NCI-H526 (cell line): Measurements from ENCODE around the gene EPC1.
"Not testable (repeated sequence)": the region's sequence is repeated elsewhere in the genome, so short reads cannot be mapped to it uniquely, and the experiment has no call there.

Experiments
- DNase-seq, 2 experiments: peaks; one replicate each; lab custom pipeline; 2025; lab: John Stamatoyannopoulos, UW

EPC1 gene

DNA sequence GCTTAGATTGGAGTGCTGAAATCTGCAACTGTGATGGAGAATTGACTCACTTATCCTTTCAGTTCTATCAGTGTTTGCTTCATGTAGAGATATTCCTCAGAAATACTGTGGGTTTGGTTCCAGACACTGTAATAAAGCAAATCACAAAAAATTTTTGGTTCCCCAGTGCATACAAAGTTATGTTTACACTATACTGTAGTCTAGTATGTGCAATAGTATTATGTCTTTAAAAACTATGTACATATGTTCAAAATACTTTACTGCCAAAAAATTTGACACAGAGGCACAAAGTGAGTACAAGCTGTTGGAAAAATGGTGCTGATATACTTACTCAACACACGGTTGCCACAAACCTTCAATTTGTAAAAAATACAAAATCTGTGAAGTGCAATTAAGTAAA, 112.5 kb downstream of the EPC1 start:
- no peak for DNase-seq

DNA sequence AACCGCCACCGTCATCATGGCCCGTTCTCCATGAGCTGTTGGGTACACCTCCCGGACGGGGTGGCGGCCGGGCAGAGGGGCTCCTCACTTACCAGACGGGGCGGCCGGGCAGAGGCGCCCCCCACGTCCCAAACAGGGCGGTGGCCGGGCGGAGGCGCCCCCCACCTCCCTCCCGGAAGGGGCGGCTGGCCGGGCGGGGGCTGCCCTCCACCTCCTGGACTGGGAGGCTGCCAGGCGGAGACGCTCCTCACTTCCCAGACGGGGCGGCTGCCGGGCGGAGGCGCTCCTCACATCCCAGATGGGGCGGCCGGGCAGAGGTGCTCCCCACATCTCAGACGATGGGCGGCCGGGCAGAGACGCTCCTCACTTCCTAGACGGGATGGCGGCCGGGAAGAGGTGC, 113.6 kb downstream of the EPC1 start:
- not testable (repeated sequence) for DNase-seq

DNA sequence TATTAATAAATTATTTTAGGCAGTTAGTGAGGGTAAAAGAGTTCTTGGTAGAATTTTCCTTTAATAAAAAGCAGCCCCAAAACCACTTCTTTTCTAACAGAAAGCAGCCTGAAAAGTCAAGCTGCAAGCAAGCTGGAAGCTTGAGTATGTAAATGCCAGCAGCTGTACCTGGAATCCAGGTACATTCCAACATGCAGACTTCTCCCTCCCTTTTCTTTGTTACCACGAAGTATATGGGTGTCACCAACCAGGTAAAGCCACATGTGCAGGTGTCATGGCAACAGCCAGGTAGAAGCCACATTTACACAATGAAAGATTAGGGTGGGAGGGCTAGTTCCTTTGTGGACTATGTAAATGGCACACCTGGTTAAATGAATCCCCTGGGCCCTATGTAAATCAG, 114.6 kb downstream of the EPC1 start:
- DNase-seq: peak; percentile 84 to 85

DNA sequence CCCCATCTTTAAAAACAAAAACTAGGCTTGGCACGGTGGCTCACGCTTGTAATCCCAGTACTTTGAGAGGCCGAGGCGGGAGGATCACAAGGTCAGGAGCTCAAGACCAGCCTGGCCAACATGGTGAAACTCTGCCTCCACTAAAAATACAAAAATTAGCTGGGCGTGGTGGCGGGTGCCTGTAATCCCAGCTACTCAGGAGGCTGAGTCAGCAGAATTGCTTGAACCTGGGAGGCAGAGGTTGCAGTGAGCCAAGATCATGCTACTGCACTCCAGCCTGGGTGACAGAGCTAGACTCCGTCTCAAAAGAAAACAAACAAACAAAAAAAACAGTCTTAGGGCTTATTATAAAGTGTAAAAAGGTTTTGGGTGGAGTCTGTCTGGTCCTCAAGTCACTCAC, 117.2 kb downstream of the EPC1 start:
- not testable (repeated sequence) for DNase-seq

DNA sequence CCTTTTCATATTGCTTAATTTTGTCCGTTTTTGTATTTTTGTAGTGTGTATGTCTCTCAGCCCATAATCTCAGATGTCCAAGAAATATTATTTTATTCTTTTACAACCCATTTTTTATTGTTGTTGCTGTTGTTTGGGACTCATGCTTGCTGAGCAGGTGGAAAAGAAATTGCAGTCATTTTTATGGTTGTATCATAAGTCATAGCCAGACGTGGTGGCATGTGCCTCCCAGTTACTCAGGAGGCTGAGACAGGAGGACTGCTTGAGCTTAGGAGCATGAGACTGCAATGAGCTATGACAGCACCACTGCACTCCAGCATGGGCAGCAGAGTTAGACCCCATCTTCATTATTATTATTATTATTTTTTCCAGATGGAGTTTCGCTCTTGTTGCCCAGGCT, 117.8 kb downstream of the EPC1 start:
- DNase-seq: no peak

DNA sequence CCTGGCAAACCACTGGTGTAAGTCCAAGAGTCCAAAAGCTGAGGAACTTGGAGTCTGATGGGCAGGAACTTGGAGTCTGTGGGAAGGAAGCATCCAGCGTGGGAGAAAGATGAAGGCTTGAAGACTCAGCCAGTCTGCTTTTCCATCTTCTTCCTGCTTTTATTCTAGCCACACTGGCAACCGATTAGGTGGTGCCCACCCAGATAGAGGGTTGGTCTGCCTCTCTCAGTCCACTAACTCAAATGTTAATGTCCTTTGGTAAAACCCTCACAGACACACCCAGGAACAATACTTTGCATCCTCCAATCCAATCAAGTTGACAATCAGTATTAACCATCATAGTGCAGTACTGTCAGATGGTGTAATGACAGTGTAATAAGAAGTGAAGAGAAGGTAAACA, 119.2 kb downstream of the EPC1 start:
- no peak for DNase-seq

DNA sequence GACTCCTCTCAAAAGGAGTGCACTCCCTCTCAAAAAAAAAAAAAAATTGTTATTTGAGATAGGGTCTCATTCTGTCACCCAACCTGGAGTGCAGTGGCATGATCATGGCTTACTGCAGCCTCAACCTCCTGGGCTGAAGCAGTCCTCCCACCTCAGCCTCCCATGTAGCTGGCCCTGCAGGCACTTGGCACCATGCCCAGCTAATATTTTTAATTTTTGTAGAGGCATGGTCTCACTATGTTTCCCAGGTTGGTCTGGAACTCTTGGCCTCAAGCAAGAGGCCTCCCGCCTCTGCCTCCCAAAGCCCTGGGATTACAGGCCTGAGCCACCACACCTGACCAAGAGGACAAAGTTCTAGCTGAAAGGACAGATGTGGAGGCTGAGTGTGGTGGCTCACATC, 120.3 kb downstream of the EPC1 start:
- no peak for DNase-seq

DNA sequence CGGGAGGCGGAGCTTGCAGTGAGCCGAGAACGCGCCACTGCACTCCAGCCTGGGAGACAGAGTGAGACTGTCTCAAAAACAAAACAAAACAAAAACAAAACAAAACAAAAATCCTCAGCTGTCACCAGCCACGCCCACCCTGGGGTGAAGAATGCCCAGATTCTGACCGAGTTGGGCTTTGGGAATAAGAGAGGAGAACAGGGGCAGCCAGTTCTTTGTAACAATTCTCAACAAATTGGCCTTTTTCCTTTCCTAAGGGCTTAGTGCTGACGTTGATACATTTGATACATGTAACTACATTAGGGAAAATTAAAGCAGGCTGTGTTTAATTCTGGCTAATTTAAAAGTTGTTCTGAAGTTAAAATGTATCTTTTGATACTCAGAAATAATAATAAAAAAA, 121.0 kb downstream of the EPC1 start:
- DNase-seq: no peak

DNA sequence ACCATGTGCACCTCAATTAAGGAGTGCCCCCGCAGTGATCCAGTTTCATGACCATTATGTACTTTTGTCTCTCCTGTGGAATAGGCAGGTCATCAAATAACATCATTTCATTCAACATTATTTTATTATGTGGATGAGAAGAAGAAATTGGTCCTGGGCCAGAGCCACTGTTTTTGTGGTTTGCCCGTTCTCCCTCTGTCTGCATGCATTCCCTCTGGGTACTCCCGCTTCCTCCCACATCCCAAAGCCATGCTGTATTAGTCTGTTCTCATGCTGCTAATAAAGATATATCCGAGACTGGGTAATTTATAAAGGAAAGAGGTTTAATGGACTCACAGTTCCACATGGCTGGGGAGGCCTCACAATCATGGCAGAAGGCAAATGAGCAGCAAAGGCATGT, 124.6 kb downstream of the EPC1 start:
- not testable (repeated sequence) for DNase-seq

DNA sequence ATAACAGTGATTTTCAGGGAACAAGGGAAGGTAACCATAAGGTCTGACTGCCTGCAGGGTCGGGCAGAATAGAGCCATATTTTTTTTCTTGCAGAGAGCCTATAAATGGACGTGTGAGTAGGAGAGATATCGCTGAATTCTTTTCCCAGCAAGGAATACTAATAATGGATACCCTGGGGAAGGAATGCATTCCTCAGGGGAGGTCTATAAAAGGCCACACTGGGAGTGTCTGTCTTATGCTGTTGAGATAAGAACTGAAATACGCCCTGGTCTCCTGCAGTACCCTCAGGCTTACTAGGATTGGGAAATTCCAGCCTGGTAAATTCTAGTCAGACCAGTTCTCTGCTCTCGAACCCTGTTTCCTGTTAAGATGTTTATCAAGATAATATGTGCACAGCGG, 127.8 kb downstream of the EPC1 start:
- not testable (repeated sequence) for DNase-seq

DNA sequence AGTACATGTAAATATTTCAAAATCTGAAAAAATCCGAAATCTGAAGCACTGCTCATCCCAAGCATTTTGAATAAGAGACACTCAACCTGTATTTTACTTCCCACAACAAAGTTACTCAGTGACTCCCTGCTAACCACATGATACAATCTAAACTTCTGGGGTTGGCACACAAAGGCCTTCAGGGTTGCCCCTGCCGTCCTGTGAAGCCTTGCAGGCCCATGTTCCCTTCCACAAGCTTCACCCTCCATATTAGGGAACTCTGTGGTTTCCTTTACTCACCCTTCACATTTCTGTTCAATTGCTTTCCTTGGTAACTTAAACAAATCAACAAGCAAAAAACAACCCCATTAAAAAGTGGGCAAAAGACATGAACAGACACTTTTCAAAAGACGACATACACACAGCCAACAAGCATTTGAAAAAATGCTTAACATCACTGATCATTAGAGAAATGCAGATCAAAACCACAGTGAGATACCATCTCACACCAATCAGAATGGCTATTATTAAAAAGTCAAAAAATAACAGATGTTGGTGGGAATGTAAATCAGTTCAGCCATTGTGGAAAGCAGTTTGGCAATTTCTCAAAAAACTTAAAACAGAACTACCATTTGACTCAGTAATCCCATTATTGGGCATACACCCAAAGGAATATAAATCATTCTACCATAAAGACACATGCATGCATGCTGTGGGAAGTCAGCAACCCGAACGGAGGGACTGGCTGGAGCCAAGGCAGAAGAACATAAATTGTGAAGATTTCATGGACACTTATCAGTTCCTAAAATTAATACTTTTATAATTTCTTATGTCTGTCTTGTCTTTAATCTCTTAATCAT, 128.5 kb downstream of the EPC1 start:
- not testable (repeated sequence) for DNase-seq
